ENCODE data around the gene LGALS12.
"Not testable (repeated sequence)": the region's sequence is repeated elsewhere in the genome, so short reads cannot be mapped to it uniquely, and the experiment has no call there.

LGALS12 gene

DNA sequence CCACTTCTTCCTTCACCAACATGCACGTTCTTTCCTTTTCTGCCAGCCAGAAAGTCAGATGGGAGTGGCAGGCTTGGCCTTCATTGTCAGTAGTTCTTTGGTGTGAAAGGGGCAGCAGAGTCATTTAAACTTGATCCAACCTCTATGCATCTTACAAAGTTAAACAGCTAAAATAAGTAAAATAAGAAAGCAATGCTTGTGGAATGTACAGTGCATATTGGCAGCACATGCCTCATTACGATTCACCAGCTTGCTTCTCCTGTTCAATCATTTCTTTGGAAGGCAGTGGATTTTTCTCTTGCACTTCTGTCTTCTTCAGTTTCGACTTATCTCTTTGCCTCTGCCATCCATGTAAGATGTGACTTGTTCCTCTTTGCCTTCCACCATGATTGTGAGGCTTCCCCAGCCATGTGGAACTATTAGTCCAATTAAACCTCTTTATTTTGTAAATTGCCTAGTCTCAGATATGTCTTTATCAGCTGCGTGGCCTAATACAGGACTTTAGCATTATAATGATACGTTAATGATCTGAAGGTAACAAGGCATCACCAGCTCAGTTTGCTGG, 14.8 kb downstream of the LGALS12 start:
- DNase-seq (ENCODE audit: low read depth): peak; percentile 48
- H3K4me3 ChIP-seq (ENCODE audit: low read depth, low read length): no peak overlapping the region
- TF ChIP-seq, protein P1, sequence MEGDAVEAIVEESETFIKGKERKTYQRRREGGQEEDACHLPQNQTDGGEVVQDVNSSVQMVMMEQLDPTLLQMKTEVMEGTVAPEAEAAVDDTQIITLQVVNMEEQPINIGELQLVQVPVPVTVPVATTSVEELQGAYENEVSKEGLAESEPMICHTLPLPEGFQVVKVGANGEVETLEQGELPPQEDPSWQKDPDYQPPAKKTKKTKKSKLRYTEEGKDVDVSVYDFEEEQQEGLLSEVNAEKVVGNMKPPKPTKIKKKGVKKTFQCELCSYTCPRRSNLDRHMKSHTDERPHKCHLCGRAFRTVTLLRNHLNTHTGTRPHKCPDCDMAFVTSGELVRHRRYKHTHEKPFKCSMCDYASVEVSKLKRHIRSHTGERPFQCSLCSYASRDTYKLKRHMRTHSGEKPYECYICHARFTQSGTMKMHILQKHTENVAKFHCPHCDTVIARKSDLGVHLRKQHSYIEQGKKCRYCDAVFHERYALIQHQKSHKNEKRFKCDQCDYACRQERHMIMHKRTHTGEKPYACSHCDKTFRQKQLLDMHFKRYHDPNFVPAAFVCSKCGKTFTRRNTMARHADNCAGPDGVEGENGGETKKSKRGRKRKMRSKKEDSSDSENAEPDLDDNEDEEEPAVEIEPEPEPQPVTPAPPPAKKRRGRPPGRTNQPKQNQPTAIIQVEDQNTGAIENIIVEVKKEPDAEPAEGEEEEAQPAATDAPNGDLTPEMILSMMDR (conservative IDR thresholded peaks at IDR 0.05; ENCODE audit: low read depth, low read length): no peak

DNA sequence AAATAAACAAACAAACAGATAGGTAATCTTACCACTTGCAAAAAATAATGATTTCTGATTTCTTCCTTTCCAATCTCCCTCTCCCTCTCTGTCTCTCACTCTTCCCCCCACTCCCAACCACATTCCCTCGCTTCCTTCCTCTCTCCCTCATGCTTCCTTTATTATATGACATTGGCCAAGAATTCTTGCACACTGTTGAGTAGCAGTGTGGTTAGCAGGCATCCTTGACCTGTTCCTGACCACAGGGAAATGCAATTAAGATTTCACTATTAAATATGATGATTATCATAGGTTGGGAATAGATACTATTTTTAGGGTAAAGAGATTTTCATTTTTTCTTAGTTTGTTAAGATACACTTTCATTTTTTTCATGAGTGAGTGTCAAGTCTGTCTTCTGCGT, 16.0 kb downstream of the LGALS12 start:
- peak; percentile 45 for DNase-seq (ENCODE audit: low read depth)
- no peak overlapping the region for H3K4me3 ChIP-seq (ENCODE audit: low read depth, low read length)
- TF ChIP-seq, protein P1 (conservative IDR thresholded peaks at IDR 0.05; ENCODE audit: low read depth, low read length): no peak

DNA sequence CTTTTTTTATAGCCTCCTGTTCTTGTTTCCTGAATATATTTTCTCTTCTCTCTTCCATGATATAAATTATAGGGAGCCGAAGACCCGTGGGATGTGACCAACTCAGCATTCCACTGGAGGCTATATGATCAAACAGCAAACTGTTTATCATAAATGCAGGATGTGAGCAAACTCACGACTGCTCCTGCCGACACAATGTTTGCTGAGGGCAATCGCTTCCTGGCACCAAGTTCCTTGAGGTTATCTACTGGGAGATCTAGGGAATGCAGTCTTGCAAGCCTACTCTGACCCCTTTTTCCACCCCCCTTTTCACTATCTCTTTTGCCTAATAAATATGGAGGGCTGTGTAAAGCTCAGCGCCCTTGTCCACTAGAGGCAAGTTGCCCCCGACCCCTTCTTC, 17.3 kb downstream of the LGALS12 start:
- no peak for DNase-seq (ENCODE audit: low read depth)
- TF ChIP-seq, protein P1 (conservative IDR thresholded peaks at IDR 0.05; ENCODE audit: low read depth, low read length): no peak
- H3K4me3 ChIP-seq (ENCODE audit: low read depth, low read length): no peak overlapping the region

DNA sequence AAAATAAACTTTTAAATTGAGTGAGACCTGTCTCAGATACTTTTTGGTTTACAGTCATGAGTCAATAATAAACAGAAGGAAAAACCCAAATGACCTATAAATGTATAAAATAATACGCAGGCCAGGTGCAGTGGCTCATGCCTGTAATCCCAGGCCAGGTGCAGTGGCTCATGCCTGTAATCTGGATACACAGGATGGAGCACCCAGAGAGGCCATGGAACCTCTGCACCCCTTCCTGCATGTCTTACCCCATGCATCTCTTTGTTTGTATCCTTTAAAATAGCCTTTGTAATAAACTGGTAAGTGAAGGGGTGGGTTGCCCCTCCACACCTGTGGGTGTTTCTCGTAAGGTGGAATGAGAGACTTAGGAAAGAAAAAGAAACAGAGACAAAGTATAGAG, 21.8 kb downstream of the LGALS12 start:
- TF ChIP-seq, protein P1 (conservative IDR thresholded peaks at IDR 0.05; ENCODE audit: low read depth, low read length): no peak

DNA sequence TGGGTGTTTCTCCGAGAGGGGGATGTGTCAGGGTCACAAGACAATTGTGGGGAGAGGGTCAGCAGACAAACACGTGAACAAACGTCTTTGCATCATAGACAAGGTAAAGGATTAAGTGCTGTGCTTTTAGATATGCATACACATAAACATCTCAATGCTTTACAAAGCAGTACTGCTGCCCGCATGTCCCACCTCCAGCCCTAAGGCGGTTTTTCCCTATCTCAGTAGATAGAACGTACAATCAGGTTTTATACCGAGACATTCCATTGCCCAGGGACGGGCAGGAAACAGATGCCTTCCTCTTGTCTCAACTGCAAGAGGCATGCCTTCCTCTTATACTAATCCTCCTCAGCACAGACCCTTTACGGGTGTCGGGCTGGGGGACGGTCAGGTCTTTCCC, 22.3 kb downstream of the LGALS12 start:
- DNase-seq (ENCODE audit: low read depth): not testable (repeated sequence)

More for the DNA sequence above, 21.8 kb downstream of the LGALS12 start:
- DNase-seq (ENCODE audit: low read depth): no peak
- H3K4me3 ChIP-seq (ENCODE audit: low read depth, low read length): no peak overlapping the region

DNA sequence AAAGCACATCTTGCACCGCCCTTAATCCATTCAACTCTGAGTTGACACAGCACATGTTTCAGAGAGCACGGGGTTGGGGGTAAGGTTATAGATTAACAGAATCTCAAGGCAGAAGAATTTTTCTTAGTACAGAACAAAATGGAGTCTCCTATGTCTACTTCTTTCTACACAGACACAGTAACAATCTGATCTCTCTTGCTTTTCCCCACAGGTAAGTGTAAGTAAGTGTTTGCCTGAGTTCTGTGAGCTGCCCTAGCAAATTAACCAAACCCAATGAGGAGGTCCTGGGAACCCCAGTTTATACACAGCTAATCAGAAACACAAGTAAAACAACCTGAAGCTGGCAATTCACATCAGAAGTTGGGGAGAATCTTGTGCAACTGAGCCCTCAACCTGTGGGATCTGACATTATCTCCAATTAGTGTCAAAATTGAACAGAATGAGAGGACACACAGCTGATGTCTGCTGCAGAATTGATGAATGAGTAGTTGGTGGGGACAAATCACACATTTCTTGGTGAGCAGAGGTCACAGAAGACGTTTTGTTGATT, 22.9 kb downstream of the LGALS12 start:
- not testable (repeated sequence) for H3K4me3 ChIP-seq (ENCODE audit: low read depth, low read length)

More for the DNA sequence above, 22.3 kb downstream of the LGALS12 start:
- not testable (repeated sequence) for H3K4me3 ChIP-seq (ENCODE audit: low read depth, low read length)

DNA sequence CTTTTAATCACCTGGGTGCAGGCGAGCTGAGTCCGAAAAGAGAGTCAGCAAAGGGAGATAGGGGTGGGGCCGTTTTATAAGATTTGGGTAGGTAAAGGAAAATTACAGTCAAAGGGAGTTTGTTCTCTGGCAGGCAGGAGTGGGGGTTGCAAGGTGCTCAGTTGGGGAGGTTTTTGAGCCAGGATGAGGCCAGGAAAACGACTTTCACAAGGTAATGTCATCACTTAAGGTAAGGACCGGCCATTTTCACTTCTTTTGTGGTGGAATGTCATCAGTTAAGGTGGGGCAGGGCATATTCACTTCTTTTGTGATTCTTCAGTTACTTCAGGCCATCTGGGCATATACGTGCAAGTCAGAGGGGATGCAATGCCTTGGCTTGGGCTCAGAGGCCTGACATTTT, 23.5 kb downstream of the LGALS12 start:
- DNase-seq (ENCODE audit: low read depth); H3K4me3 ChIP-seq (ENCODE audit: low read depth, low read length): not testable (repeated sequence)

More for the DNA sequence above, 22.9 kb downstream of the LGALS12 start:
- DNase-seq (ENCODE audit: low read depth): not testable (repeated sequence)

DNA sequence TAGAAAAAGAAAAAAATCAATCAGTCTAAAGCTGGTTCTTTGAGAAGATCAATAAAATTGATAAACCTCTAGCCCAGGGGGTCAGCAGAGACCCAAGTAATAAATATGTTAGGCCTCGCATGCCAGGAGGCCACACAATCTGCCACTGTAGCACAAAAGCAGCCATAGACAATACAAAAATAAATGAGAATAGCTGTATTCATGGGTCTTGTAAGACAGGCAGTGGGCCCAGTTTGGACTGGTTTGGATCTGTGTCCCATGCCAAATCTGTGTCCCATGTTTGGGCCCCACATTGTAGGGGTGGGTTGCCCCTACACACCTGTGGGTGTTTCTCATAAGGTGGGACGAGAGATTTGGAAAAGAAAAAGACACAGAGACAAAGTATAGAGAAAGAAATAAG, 24.1 kb downstream of the LGALS12 start:
- no peak for DNase-seq (ENCODE audit: low read depth)
- no peak overlapping the region for H3K4me3 ChIP-seq (ENCODE audit: low read depth, low read length)
- TF ChIP-seq, protein P1 (conservative IDR thresholded peaks at IDR 0.05; ENCODE audit: low read depth, low read length): no peak

DNA sequence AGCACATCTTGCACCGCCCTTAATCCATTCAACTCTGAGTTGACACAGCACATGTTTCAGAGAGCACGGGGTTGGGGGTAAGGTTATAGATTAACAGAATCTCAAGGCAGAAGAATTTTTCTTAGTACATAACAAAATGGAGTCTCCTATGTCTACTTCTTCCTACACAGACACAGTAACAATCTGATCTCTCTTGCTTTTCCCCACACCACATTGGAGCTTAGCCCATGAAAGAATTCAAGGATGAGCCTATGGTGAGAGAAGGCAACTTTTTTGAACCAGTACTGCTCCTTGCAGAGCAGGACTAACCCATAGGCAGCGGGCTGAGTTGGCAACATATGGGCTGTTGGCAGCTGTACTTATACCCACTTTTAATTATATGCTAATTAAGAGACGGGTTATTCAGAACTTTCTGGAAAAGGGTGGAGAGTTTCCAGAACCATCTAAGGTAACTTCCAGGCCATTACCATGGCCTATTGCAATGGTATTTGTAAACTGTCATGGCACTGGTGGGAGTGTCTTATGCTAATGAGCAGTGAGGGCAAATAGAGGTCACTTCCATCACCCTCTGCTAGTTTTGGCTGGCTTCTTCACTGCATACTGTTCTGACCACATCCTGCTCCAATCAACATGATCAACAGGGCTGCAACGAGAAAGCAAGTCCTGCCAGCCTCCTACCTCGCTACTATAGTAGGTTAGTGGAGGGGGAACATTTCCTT, 25.3 kb downstream of the LGALS12 start:
- DNase-seq (ENCODE audit: low read depth): peak; percentile 99
- H3K4me3 ChIP-seq (ENCODE audit: low read depth, low read length): not testable (repeated sequence)

Data from choroid plexus epithelial cell (primary cell).